Stomach smooth muscle (tissue), 2 donors: ENCODE measurements around the gene C11orf54.
"Not testable (repeated sequence)": the region's sequence is repeated elsewhere in the genome, so short reads cannot be mapped to it uniquely, and the experiment has no call there.

Source experiments
- H3K27ac ChIP-seq: one replicate; pipeline ENCODE4 v1.7.0; 2013; ENCODE audit warnings: mild to moderate bottlenecking, low read length, inconsistent platforms
- H3K27me3 ChIP-seq, 2 donors: one replicate each; pipeline ENCODE4 v1.7.0; 2013; ENCODE audit warnings: low read length in 2 of 2; ENCODE audit not compliant: insufficient read depth in 2 of 2, control insufficient read depth in 1 of 2
- H3K36me3 ChIP-seq, 2 donors: one replicate each; pipeline ENCODE4 v1.7.0; 2013; ENCODE audit warnings: low read length in 2 of 2; ENCODE audit not compliant: control insufficient read depth in 2 of 2, insufficient read depth in 2 of 2
- H3K4me1 ChIP-seq: one replicate; pipeline ENCODE4 v1.7.0; 2013; ENCODE audit warnings: low read length; ENCODE audit not compliant: control insufficient read depth, insufficient read depth
- H3K4me3 ChIP-seq, 2 donors: one replicate each; pipeline ENCODE4 v1.7.0; 2013; ENCODE audit warnings: low read length in 2 of 2
- H3K9ac ChIP-seq, 2 donors: one replicate each; pipeline ENCODE4 v1.7.0; 2013; ENCODE audit warnings: low read length in 2 of 2, mild to moderate bottlenecking in 1 of 2
- H3K9me3 ChIP-seq, 2 donors: one replicate each; pipeline ENCODE4 v1.7.0; 2013; ENCODE audit warnings: low read length in 2 of 2; ENCODE audit not compliant: control insufficient read depth in 2 of 2
- donor health status: healthy.
- donor health status: Pancreatic carcinoma.

The C11orf54 gene

DNA sequence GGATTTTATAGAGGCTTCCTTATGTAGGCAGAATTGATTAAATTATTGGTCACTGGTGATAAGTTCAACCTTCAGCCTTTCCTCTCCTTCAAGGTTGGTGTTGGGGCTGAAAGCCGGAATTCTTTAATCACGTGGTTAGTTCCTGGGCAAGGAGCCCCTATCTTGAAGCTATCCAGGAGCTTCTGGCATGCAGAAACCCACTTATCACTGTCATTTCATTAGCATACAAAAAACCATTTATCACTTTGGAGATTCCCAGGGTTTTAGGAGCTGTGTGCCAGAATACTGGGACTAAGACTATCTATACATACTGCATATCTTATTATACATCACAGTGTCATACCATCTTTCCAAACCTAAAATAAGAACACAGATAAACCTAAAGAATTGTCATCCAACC is 24.1 kb downstream of the C11orf54 start:
- Histone ChIP-seq H3K4me1 (no peaks in the 10 kb centered on the region), H3K9me3 (no peaks in the 10 kb centered on the region), H3K9ac (no peak overlapping the region)

DNA sequence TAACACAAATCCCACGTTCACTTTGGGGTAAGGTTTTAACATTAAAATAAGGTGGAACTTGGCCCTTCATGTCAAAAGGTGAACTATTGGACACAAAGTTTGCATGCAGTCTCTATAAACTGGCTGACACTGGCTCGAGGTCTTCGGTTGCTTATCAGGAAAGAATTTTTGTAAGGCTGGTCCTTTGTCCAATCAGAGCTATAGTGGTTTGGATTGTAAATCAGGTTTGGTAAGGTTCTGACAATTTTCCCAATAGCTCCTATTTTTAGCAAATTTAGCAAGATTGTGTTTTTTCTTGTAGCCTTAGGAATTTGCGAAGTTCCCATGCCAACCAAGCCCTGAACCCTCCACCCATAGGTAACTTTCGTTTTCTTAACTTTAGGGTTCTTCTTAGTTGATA is 25.0 kb downstream of the C11orf54 start:
- Histone ChIP-seq H3K27ac (no peak overlapping the region), H3K9ac (no peak overlapping the region), H3K9me3 (no peaks in the 10 kb centered on the region), H3K4me3 (no peak overlapping the region), H3K4me1 (no peaks in the 10 kb centered on the region), H3K36me3 (peaks cover 6 to 9% of the 10 kb centered on the region in 2 donors), H3K27me3 (no peaks in the 10 kb centered on the region)

More for the DNA sequence above, 24.1 kb downstream of the C11orf54 start:
- H3K36me3 ChIP-seq: peaks cover 3 to 15% of the 10 kb centered on the region in 2 donors
- no peaks in the 10 kb centered on the region for H3K27me3 ChIP-seq
- H3K4me3 ChIP-seq: no peak overlapping the region
- no peak overlapping the region for H3K27ac ChIP-seq

DNA sequence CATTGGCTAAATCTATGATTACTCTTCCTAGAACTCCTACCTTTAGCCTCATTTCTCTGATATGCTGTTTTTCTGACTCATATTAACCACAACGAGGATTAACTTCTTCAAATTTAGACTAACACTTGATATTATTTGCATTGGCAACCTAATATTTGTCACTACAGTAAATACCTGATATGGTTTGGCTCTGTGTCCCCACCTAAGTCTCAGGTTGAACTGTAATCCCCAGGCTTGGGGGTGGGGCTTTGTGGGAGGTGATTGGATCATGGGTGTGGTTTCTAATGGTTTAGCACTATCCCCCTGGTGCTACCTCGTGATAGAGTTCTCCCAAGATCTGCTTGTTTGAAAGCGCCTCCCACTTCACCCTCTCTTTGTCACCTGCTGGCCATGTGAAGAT is 25.5 kb downstream of the C11orf54 start:
- Histone ChIP-seq H3K9me3 (no peaks in the 10 kb centered on the region), H3K27ac (no peak overlapping the region), H3K36me3 (peaks cover 6 to 9% of the 10 kb centered on the region in 2 donors), H3K4me1 (no peaks in the 10 kb centered on the region), H3K9ac (no peak overlapping the region), H3K4me3 (no peak overlapping the region), H3K27me3 (no peaks in the 10 kb centered on the region)

DNA sequence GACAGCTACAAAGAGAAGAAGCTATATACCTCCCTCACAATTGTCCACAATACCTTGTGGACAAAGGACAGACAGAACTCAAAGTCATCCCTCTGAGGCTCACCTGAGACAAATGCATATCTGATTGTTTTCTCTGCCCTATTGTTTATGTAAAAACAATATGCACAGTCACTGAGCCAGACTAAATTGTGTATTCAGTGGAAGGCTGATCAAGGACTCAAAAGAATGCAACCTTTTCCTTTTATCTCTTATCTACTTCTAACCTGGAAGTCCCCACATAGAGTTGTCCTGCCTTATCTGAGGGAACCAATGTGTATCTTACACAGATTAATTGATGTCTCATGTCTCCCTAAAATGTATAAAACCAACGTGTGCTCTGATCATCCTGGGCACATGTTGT is 28.7 kb downstream of the C11orf54 start:
- Histone ChIP-seq H3K27me3 (no peaks in the 10 kb centered on the region), H3K9me3 (no peaks in the 10 kb centered on the region), H3K36me3 (peaks cover 0 to 6% of the 10 kb centered on the region in 2 donors), H3K4me1 (no peaks in the 10 kb centered on the region), H3K4me3 (no peak overlapping the region), H3K9ac (no peak overlapping the region), H3K27ac (no peak overlapping the region)

DNA sequence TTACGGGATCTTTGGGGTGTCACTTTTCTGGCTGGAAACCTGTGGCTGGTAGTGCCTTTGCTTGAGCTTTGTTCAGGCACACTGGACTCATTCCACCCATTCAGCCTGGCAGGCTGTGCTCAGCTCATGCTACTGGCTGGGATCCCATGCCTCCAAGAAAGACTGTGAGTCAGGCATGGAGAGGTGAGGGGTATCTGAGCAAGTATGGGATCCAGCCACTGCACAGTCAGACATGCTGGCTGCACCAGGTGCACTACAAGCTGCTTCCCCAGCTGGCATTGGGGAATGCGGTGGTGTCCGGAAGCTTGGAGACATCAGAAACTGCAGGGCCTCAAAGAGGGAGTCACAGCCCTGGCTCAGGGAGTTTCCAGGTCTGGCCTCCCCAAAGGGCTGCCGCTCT is 30.7 kb downstream of the C11orf54 start:
- Histone ChIP-seq H3K36me3 (peaks cover 0 to 6% of the 10 kb centered on the region in 2 donors), H3K4me1 (no peaks in the 10 kb centered on the region), H3K4me3 (no peak overlapping the region)

DNA sequence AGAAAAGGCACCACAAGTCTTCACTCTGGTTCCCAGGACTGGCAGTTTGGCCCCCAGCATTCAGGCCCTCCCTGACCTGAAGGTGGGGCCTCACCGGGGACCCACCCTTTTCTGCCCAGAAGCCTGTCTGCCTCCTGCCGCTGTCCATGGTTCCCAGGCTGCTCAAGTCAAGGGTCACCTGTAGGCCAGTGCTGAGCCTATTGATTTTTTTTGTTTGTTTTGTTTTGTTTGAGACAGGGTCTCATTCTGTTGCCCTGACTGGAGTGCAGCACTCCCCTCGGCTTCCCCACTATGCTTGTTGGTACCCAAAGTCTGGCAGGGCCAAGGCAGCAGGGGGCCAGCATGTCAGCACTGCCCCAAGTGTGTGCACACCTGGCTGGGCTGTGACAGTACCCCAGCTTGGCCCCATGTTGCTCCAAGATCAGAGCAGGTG is 31.6 kb downstream of the C11orf54 start:
- no peak overlapping the region for H3K9ac ChIP-seq

More for the DNA sequence above, 30.7 kb downstream of the C11orf54 start:
- Histone ChIP-seq H3K27ac (no peak overlapping the region), H3K9me3 (no peaks in the 10 kb centered on the region), H3K9ac (no peak overlapping the region), H3K27me3 (no peaks in the 10 kb centered on the region)

DNA sequence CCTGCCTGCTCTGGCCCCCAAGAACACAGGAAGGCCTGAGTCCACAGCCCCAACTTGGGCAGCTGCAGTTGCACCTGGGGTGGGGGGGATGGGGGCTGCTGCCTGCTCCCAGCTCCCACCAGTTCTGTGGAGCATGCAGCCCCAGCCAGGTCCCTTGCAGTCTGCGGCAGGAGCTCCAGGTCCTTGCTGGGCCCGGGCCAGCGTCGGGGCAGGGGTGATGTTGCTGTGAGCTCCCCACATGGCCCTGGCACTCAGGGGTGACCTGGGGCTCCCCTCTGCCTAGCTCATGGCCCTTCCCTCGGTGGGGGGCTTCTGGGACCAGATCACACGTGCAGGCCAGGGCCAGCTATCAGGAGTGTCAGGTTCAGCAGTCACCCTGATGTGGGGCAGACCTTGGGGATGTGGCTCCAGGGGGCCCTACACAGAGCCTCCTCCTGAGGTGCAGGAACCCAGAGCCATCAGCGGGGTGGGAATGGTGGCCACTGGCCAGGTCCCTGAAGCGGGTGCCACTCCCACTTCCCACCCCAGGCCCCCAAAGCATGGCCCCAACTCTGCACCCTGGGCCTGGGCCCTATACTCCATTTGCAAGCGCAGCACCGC is 32.2 kb downstream of the C11orf54 start:
- Histone ChIP-seq H3K9ac (no peak overlapping the region), H3K27me3 (no peaks in the 10 kb centered on the region)

More for the DNA sequence above, 31.6 kb downstream of the C11orf54 start:
- Histone ChIP-seq H3K27me3 (no peaks in the 10 kb centered on the region), H3K4me1 (no peaks in the 10 kb centered on the region), H3K27ac (no peak overlapping the region), H3K9me3 (no peaks in the 10 kb centered on the region), H3K36me3 (peaks cover 0 to 6% of the 10 kb centered on the region in 2 donors), H3K4me3 (no peak overlapping the region)

DNA sequence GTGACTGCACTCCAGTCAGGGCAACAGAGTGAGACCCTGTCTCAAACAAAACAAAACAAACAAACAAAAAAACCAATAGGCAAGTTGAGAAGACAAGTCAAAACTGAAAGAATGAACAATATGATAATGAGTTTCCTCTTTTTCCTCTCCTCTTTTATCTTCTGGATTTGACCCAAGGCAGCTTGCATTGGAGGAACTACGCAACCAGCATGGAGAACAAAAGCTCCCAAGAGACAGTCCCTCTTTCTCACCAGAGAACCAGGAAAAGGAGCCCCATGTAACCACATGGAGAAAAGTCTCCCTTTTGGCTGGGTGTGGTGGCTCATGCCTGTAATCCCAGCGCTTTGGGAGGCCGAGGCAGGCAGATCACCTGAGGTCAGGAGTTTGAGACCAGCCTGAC is 33.1 kb downstream of the C11orf54 start:
- H3K36me3 ChIP-seq, H3K4me3 ChIP-seq, H3K9ac ChIP-seq, H3K4me1 ChIP-seq, H3K27ac ChIP-seq, H3K9me3 ChIP-seq, H3K27me3 ChIP-seq: not testable (repeated sequence)

More for the DNA sequence above, 32.2 kb downstream of the C11orf54 start:
- Histone ChIP-seq H3K27ac (no peak overlapping the region), H3K4me3 (no peak overlapping the region), H3K4me1 (no peaks in the 10 kb centered on the region), H3K36me3 (peaks cover 0 to 3% of the 10 kb centered on the region in 2 donors), H3K9me3 (no peaks in the 10 kb centered on the region)

DNA sequence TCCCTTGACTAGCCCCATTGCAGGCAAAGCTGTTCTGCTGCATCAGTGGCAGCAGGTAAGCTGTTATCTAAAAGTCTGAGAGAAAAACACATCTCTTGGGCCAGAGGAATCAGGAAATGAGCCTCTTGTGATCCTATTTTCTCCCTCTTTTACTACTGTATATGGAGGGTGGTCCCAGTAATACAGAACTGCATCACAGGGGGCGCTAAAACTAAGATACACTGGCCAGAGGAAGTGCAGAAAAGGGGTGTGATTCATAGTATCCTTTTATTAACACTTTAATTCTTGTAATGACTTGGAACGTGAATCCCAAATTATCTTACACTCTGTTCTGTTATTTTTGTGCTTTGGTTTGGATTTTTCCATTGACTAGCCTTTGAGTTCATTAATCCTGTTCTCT is 33.8 kb downstream of the C11orf54 start:
- no peak overlapping the region for H3K27ac ChIP-seq
- peaks cover 0 to 3% of the 10 kb centered on the region in 2 donors for H3K36me3 ChIP-seq
- no peaks in the 10 kb centered on the region for H3K27me3 ChIP-seq
- no peaks in the 10 kb centered on the region for H3K4me1 ChIP-seq
- H3K9ac ChIP-seq: no peak overlapping the region
- H3K4me3 ChIP-seq: no peak overlapping the region
- no peaks in the 10 kb centered on the region for H3K9me3 ChIP-seq

DNA sequence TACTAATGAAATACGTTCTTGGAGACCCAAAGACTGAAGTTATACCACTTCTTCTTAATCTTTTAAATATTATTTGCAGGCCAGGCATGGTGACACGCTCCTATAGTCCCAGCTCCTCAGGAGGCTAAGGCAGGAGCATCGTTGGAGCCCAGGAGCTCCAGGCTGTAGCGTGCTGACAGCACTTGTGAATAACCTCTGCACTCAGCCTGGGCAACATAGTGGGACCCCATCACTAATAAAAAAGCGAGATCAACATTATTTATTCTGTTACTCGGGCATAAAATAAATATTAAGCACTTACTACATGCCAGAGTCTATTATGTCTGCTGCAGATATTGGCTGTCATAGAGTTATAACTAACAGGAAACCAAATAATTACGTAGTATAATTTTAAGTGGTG is 41.9 kb downstream of the C11orf54 start:
- Histone ChIP-seq H3K36me3 (no peaks in the 10 kb centered on the region), H3K9ac (peak overlapping the region in 1 of 2 donors; percentile 68), H3K27ac (no peak overlapping the region), H3K9me3 (no peaks in the 10 kb centered on the region), H3K4me1 (peaks cover 21% of the 10 kb centered on the region), H3K4me3 (peak overlapping the region; percentile 64 to 97), H3K27me3 (no peaks in the 10 kb centered on the region)

DNA sequence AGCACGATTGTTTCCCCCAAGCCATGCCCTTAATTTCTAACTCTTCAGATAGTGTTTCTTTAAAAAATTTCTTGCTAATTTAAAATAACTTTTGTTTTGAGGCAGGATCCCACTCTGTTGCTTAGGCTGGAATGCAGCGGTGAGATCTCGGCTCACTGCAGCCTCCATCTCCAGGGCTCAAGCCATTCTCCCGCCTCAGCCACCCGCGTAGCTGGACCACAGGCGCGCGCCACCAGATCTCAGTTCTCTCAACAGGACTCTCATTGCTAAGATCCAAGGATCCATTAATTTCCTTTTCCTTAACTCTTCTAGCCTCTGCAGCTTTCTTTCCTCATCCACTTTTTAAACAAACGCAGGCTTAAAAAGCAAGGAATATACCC is 42.3 kb downstream of the C11orf54 start:
- Histone ChIP-seq H3K27me3 (no peaks in the 10 kb centered on the region), H3K9ac (peak overlapping the region; percentile 68 to 98), H3K9me3 (no peaks in the 10 kb centered on the region), H3K4me3 (peak overlapping the region; percentile 64 to 97), H3K4me1 (peaks cover 21% of the 10 kb centered on the region), H3K27ac (peak overlapping the region; percentile 90), H3K36me3 (peaks cover 0 to 2% of the 10 kb centered on the region in 2 donors)
